C4-2B (cell line): Measurements from ENCODE around the gene BRWD1.

ENCODE experiments used
- ZFX ChIP-seq: fragments of 450-650 bp; IDR thresholded peaks from 2 replicates; pipeline ENCODE4 v1.6.1; 2017
- TF ChIP-seq, protein P1 (sequence below): fragments of 450-650 bp; conservative IDR thresholded peaks from 2 replicates; pipeline ENCODE4 v1.5.1; 2017; ENCODE audit warnings: mild to moderate bottlenecking

DNA sequence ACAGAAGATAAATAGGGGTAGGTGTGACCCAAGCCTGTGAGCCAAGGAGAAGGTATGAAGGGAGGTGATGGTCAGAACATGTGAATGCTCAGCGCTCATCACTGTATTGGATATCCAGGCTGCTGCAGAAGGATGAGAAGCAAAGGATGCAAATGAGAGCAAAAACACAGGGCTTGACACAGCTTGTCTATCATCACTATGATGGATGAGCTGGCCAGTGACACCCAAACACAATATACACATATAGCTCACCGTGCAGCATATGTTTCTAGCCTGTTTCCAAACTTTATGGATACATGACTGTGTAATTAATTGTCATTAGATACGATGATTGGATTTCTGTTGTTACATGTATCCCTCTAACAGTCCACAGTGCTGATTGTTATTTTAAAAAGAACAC, 49.3 kb upstream of the BRWD1 start:
- TF ChIP-seq, protein P1, sequence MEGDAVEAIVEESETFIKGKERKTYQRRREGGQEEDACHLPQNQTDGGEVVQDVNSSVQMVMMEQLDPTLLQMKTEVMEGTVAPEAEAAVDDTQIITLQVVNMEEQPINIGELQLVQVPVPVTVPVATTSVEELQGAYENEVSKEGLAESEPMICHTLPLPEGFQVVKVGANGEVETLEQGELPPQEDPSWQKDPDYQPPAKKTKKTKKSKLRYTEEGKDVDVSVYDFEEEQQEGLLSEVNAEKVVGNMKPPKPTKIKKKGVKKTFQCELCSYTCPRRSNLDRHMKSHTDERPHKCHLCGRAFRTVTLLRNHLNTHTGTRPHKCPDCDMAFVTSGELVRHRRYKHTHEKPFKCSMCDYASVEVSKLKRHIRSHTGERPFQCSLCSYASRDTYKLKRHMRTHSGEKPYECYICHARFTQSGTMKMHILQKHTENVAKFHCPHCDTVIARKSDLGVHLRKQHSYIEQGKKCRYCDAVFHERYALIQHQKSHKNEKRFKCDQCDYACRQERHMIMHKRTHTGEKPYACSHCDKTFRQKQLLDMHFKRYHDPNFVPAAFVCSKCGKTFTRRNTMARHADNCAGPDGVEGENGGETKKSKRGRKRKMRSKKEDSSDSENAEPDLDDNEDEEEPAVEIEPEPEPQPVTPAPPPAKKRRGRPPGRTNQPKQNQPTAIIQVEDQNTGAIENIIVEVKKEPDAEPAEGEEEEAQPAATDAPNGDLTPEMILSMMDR, result no peak
- no peak for TF ChIP-seq ZFX
